ENCODE measurements around the gene GCK.
"Not testable (repeated sequence)": the region's sequence is repeated elsewhere in the genome, so short reads cannot be mapped to it uniquely, and the experiment has no call there.

Gene GCK

DNA sequence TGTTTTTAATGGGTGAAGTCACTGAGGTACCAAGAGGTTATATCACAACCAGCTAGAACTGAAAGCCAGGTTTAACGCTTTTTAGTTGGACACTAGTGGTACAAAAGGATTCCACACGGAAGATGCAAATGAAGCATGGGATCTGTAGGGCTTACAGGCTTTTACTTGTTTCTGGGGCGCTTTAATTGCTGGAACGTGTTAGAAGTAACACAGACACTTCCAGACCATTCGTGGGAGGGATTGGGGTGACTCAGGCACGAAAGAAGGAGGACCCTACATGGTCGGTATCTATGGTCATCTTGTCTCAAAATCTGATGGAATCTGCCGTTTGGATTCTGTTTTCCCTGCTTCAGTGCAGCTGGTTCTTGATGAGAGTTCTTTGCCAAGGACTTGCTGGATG, 12.6 kb upstream of the GCK start:
- H3K36me3 Mint-ChIP-seq: peaks cover 20% of the 10 kb centered on the region
- peak overlapping the region; percentile 47 for H3K27ac Mint-ChIP-seq
- H3K4me1 Mint-ChIP-seq: peaks cover 31% of the 10 kb centered on the region
- no peaks in the 10 kb centered on the region for H3K9me3 Mint-ChIP-seq
- H3K27me3 Mint-ChIP-seq: peaks cover 6% of the 10 kb centered on the region
- no peak for DNase-seq
- CTCF ChIA-PET: interaction anchor here (0.9 to 1.5 kb wide), 3 partner anchors 11 to 364 kb away, joined by 3 to 5 read pairs (median 4); no protein-coding TSS in a partner anchor
- H3K4me3 Mint-ChIP-seq: peak overlapping the region; percentile 85

DNA sequence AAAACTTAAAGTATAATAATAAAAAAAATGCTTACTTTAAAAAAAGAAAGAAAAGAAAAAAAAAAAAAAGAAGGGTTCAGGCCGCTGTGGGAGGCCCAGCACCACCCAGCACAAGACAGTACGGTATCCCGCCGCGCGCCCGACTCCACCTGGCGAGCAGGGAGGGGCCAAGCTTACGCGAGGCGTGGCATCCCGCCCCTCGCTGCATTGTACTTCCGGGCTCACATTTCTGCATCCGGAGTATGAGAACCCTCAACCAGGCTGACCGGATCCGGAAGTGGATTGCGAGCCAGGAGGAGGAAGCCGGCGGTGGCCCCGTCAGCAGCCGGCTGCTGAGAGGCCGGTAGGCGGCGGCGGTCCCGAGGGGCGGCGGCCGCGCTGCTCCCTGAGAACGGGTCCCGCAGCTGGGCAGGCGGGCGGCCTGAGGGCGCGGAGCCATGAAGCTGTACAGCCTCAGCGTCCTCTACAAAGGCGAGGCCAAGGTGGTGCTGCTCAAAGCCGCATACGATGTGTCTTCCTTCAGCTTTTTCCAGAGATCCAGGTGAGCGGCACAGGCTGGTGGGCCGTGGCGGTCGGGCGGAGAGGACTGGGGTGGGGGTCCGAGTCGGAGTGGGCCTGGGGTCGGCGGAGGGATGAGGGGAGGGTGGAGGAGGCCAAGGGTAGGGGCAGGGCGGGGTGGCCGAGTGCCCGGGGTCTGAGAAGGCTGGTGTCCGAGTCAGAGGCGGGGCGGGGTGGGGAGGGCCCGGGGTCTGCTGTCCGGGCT, 11.6 kb upstream of the GCK start, which contains the start of gene YKT6:
YKT6 (plus strand) TSS at position 280 of the 763 bp plus-strand sequence; CDS start at position 438, 158 bp downstream.
- peak; percentile 97 for DNase-seq
- Mint-ChIP-seq H3K36me3 (peaks cover 14% of the 10 kb centered on the region), H3K4me3 (peak within 1 kb of the TSS; percentile 85), H3K9me3 (no peaks in the 10 kb centered on the region), H3K27me3 (peaks cover 11% of the 10 kb centered on the region), H3K4me1 (peaks cover 37% of the 10 kb centered on the region), H3K27ac (peak within 1 kb of the TSS; percentile 84)
- CTCF ChIA-PET: interaction anchor here (0.9 to 1.2 kb wide), 2 partner anchors 57 to 364 kb away, joined by 3 to 4 read pairs; no protein-coding TSS in a partner anchor

DNA sequence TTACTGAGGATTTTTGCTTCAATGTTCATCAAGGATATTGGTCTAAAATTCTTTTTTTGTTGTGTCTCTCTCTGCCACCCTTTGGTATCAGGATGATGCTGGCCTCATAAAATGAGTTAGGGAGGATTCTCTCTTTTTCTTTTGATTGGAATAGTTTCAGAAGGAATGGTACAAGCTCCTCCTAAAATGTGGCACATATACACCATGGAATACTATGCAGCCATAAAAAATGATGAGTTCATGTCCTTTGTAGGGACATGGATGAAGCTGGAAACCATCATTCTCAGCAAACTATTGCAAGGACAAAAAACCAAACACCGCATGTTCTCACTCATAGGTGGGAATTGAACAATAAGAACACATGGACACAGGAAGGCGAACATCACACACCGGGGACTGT, 10.9 kb upstream of the GCK start:
- H3K4me3 Mint-ChIP-seq: peak overlapping the region; percentile 47
- H3K36me3 Mint-ChIP-seq, H3K9me3 Mint-ChIP-seq, DNase-seq, H3K27ac Mint-ChIP-seq, CTCF ChIA-PET: not testable (repeated sequence)
- H3K27me3 Mint-ChIP-seq: peaks cover 11% of the 10 kb centered on the region
- peaks cover 39% of the 10 kb centered on the region for H3K4me1 Mint-ChIP-seq

DNA sequence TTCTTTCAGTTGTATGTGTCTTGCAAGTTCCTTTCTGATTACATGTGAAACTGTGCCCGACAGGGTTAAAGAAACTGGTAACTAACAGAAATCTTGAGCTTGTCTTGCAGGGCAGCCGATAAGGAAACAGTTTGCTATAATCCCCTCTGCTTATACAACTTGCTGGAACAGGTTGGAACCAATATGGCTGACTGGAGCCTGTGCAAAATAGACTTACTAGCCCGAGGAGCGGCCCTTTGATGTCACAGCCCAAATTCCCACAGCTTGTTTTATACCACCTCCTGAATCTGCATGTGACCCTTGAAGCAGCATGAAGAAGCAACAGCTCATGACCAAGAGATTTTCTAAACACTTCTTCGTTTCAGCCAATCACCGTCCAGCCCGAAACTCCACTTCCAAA, 8.2 kb upstream of the GCK start:
- H3K27me3 Mint-ChIP-seq: peaks cover 15% of the 10 kb centered on the region
- no peak for DNase-seq
- no peaks in the 10 kb centered on the region for H3K9me3 Mint-ChIP-seq
- H3K4me1 Mint-ChIP-seq: peaks cover 24% of the 10 kb centered on the region
- CTCF ChIA-PET: interaction anchor here (1.5 to 2.5 kb wide), 3 partner anchors 66 to 126 kb away, joined by 3 to 10 read pairs (median 4); no protein-coding TSS in a partner anchor
- H3K36me3 Mint-ChIP-seq: peaks cover 2% of the 10 kb centered on the region
- no peak overlapping the region for H3K4me3 Mint-ChIP-seq
- no peak overlapping the region for H3K27ac Mint-ChIP-seq

DNA sequence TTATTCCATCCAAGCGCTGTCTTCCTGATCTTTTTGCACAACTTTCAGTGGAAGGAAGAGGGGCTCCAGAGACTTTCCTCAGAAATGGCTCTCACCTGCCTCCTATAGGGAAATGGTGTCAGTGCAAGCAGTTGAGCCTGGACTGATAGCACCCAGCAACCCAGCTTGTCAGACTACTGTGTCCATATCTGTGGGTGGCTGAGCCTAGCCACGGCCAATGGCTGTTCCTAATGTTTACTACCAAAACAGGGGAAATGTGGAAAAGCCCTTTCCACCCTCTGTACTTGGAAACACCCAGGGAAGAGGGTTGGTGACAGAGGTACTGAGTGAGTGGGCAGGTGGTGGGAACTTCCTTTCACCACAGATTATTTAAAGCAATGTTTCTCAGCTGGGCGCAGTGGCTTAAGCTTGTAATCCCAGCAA, 7.2 kb upstream of the GCK start:
- H3K27me3 Mint-ChIP-seq: peaks cover 22% of the 10 kb centered on the region
- H3K4me1 Mint-ChIP-seq: peaks cover 13% of the 10 kb centered on the region
- H3K9me3 Mint-ChIP-seq: no peaks in the 10 kb centered on the region
- no peaks in the 10 kb centered on the region for H3K36me3 Mint-ChIP-seq
- no peak overlapping the region for H3K4me3 Mint-ChIP-seq
- CTCF ChIA-PET: interaction anchor here (0.6 to 2.5 kb wide), 7 partner anchors 65 to 369 kb away, joined by 3 to 10 read pairs (median 5); no protein-coding TSS in a partner anchor
- H3K27ac Mint-ChIP-seq: no peak overlapping the region
- DNase-seq: peak; percentile 57

DNA sequence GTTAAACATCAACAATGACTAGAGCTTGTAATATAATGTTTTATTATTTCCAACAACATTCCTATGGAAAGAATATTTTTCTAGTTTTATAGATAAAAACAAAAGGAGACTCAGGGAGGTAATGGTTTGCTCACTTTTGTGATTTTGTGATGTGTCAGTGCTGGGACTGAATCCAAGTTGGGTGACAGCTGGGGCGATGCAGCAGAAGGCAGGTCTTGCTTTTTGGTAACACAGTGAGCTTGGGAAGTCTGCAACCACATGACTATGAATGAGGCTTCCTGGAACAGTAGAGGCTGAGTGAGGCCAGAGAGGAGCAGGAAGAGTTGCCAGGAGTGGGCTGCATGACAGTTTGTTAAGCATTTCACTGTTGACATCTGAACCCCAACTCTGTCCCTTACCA, 6.7 kb upstream of the GCK start:
- peaks cover 22% of the 10 kb centered on the region for H3K27me3 Mint-ChIP-seq
- CTCF ChIA-PET: interaction anchor here (1.0 to 2.5 kb wide), 5 partner anchors 64 to 369 kb away, joined by 3 to 10 read pairs (median 5); no protein-coding TSS in a partner anchor
- no peak for DNase-seq
- peaks cover 12% of the 10 kb centered on the region for H3K4me1 Mint-ChIP-seq
- H3K36me3 Mint-ChIP-seq: no peaks in the 10 kb centered on the region
- no peak overlapping the region for H3K4me3 Mint-ChIP-seq
- no peaks in the 10 kb centered on the region for H3K9me3 Mint-ChIP-seq
- H3K27ac Mint-ChIP-seq: no peak overlapping the region

DNA sequence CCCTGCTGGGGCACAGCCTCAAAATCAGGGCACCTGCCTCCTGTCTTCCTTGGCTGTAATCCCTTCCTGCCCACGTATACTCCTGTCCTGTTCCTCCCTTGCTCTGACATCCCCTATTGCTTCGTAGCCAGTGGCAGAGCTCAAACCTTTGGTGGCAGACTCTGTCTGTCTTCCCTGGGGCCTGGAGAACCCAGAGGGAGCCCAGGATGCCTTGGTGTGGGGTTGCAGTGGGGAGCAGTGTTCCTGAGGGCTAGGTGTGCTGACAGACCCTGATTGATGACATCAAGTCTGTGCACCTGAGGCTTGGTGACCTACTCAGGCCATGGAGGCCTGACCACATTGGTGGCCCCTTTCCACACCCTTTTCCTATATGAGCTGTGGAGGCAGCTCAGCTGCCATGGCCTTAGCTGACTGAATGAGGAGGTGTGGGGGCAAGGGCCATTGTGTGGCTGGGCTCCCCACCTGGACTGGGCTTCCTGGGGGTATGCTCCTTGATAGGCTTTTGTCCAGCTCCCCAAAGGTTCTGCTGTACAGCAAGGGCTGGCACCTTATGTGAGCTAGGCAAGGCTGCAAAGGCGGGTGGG, 5.4 kb upstream of the GCK start:
- Mint-ChIP-seq H3K9me3 (no peaks in the 10 kb centered on the region), H3K27ac (no peak overlapping the region), H3K4me3 (no peak overlapping the region), H3K36me3 (no peaks in the 10 kb centered on the region), H3K27me3 (peaks cover 22% of the 10 kb centered on the region), H3K4me1 (peaks cover 8% of the 10 kb centered on the region)
- DNase-seq: no peak
- CTCF ChIA-PET: interaction anchor here (0.8 to 1.2 kb wide), 2 partner anchors 63 to 116 kb away, joined by 3 to 4 read pairs; no protein-coding TSS in a partner anchor

DNA sequence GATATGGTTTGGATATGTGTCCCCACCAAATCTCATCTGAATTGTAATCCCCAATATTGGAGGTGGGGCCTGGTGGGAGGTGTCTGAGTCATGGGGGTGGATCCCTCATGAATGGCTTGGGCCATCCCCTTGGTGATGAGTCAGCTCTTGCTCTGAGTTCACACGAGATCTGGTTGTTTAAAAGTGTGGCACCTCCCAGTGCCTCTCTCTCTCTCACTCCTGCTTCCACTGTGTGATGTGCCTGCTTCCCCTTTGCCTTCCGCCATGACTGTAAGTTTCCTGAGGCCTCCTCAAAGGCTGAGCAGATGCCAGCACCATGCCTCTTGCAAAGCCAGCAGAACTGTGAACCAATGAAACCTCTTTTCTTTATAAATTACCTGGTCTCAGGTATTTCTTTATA, 4.8 kb upstream of the GCK start:
- DNase-seq: no peak
- H3K27ac Mint-ChIP-seq: no peak overlapping the region
- peaks cover 24% of the 10 kb centered on the region for H3K27me3 Mint-ChIP-seq

DNA sequence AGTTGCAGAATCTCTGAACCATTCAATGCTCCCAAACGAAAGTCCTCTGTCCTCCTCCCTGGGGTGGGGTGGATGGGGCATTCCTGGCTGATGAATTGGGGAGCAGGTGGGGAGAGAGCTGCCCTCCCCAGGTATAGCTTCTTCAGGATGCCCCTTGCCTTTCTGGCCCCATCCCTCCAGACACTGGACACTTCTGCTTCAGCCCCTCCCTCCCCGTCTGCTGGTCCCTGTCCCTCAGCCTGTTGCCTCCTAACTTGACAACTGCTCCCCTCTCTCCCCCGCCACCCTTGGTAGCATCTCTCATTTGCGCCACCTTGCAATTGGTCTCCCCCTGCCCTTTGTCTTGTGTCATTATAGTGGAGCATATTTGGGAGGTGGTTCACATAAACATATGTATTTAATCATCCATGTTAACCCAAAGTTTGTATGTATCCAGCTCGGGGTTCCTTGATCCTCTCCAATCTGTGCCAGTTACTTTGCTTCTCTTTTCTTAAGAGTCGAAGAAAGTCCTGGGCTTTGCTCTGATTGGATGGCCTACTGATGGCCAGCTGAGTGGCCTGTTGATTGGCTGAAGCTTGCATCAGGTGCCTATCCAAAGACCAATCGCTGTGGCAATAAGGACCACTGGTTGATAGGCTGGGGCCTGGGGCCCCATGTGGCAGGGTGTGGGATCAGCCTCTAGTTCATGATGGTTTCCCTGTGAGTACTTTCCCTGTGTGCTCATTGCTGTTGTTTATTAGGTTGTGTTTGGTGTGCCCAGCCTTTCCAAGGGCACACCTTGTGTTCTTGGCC, 4.0 kb upstream of the GCK start:
- DNase-seq: no peak
- H3K4me1 Mint-ChIP-seq: peaks cover 8% of the 10 kb centered on the region
- no peak overlapping the region for H3K4me3 Mint-ChIP-seq
- no peaks in the 10 kb centered on the region for H3K36me3 Mint-ChIP-seq
- CTCF ChIA-PET: no interaction called here
- no peak overlapping the region for H3K27ac Mint-ChIP-seq
- H3K9me3 Mint-ChIP-seq: no peaks in the 10 kb centered on the region
- peaks cover 26% of the 10 kb centered on the region for H3K27me3 Mint-ChIP-seq

More for the DNA sequence above, 4.8 kb upstream of the GCK start:
- no peaks in the 10 kb centered on the region for H3K9me3 Mint-ChIP-seq
- peaks cover 8% of the 10 kb centered on the region for H3K4me1 Mint-ChIP-seq
- CTCF ChIA-PET: interaction anchor here (0.8 to 1.2 kb wide), 2 partner anchors 63 to 116 kb away, joined by 3 to 4 read pairs; no protein-coding TSS in a partner anchor
- no peak overlapping the region for H3K4me3 Mint-ChIP-seq
- no peaks in the 10 kb centered on the region for H3K36me3 Mint-ChIP-seq

DNA sequence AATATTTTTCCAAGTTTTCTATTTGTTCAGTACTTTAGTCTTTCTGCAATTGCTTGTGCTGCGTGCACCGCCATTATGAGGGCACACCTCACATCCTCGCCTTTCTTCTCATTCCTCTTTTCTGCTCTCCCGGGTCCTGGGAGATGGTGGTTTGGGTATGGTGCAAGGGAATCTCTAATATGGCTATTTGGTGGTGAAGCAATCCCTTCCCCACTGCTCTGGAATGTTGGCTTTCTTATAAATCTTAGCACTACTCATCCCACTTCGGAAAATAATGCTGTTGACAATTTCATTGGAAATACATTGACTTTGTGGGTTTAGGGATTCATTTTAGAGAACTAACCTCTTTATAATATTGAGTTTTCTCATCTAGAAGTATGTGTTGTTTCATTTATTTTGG, 1.9 kb upstream of the GCK start:
- no peaks in the 10 kb centered on the region for H3K9me3 Mint-ChIP-seq
- peaks cover 16% of the 10 kb centered on the region for H3K27me3 Mint-ChIP-seq
- H3K4me3 Mint-ChIP-seq: no peak overlapping the region
- peaks cover 5% of the 10 kb centered on the region for H3K4me1 Mint-ChIP-seq
- no peaks in the 10 kb centered on the region for H3K36me3 Mint-ChIP-seq
- no peak for DNase-seq
- no peak overlapping the region for H3K27ac Mint-ChIP-seq
- CTCF ChIA-PET: no interaction called here

DNA sequence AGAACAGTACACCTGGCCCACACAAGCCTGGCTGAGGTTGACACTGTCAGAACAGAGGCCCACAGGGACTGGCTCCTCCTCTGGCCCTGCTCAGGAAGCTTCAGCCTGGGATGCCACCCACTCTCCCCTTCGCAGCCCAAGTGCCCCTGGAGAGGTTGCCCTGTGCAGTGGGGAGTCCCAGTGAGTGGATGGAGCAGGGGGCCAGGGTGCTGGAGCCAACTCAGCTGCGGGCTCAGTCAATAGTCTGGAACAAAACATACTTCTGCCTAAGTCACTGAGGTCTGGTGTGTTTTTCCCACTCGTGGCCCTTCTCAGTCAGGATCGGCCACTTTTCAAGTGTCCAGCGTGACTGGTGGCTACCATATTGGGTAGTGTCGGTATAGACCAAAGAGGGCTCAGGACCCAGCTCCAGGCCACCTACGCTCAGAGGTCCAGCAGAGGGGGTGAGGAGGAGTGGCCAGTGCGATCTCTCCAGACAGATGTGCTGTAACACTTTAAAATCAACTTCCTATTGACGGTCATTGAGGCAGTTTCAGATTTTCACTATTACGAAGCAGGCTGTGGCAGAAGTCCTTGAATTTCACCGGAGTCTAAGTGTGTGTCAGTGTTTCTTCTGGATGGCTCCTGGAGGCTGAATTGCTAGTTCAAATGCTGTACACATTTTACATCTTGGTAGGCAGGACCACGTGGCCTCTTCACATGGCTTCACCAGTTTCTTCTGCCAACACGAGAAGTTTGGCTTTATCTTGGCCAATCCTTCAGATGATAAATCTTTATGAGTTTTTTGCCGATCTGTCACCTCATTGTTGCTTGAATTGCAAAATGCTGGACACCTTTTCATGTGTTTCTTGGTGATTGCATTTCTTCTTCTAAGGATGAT, 994 bp upstream of the GCK start:
- H3K27me3 Mint-ChIP-seq: peaks cover 16% of the 10 kb centered on the region
- no peaks in the 10 kb centered on the region for H3K4me1 Mint-ChIP-seq
- no peak overlapping the region for H3K27ac Mint-ChIP-seq
- no peaks in the 10 kb centered on the region for H3K36me3 Mint-ChIP-seq
- H3K4me3 Mint-ChIP-seq: no peak overlapping the region
- no peak for DNase-seq
- CTCF ChIA-PET: no interaction called here
- H3K9me3 Mint-ChIP-seq: no peaks in the 10 kb centered on the region

DNA sequence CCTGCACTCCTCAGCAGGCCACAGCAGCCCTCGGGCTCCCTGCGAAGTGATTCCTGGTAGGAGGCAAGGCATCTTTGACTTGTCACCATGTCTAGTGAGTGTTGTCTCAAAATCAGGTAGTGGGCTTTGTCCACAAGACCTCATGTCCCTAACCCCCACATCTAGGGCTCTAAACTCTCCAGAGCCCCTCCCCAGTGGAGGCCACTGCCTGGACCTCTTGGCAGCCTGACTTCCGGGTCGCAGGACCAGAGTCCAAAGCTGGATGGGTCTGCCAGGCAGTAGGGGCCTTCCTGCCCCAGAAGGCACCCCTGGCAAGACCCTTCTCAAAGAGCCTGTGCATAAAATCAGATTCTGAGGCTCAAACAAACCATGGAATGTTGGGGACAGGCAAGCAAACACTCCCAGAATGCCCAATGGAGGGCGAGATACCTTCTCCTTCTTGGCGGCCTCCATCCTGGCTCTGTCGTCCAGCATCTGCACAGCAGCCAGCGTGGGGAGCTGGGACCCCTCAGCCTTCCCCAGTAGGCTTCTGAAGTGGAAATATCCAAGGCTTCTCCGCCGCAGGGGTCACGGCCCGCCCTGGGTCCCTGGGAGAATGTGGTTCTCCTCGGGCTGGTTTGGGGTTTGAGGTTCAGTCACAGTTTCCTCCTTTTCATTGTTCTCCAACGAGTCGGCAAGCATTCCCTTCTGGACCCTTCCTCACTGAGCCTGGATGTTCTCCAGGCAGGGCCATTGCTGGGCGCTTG, 586 bp downstream of the GCK start:
- Mint-ChIP-seq H3K27ac (no peak overlapping the region), H3K27me3 (peaks cover 12% of the 10 kb centered on the region), H3K4me1 (no peaks in the 10 kb centered on the region), H3K4me3 (no peak overlapping the region), H3K9me3 (no peaks in the 10 kb centered on the region), H3K36me3 (no peaks in the 10 kb centered on the region)
- DNase-seq: no peak
- CTCF ChIA-PET: no interaction called here

Data from activated naive CD4-positive, alpha-beta T cell treated with anti-CD3 and anti-CD28 coated beads, Interleukin-2, amount 10 ng/mL, durations not matched to agents 7 days and 5 days (primary cell).